NT2/D1 (cell line): ENCODE results near the gene MYO7A.

Experiments used
- DNase-seq: peaks from one replicate; pipeline ENCODE4 v3.0.0-alpha.2; 2011; ENCODE audit warnings: low read depth, low spot score
- H3K27me3 ChIP-seq: 2 replicates; pipeline ENCODE4 v1.6.0; 2011; ENCODE audit warnings: mild to moderate bottlenecking; ENCODE audit not compliant: insufficient read length, insufficient read depth
- H3K36me3 ChIP-seq: 2 replicates; pipeline ENCODE4 v1.6.1; 2011; ENCODE audit warnings: mild to moderate bottlenecking, low read length, mixed read lengths; ENCODE audit not compliant: insufficient read depth, insufficient read length
- H3K4me1 ChIP-seq: 2 replicates; pipeline ENCODE4 v1.5.1; 2011; ENCODE audit not compliant: insufficient read depth, insufficient read length
- H3K4me3 ChIP-seq: 2 replicates; pipeline ENCODE4 v1.5.1; 2011; ENCODE audit warnings: low read depth; ENCODE audit not compliant: insufficient read length
- H3K9ac ChIP-seq: 2 replicates; pipeline ENCODE4 v1.6.0; 2011; ENCODE audit warnings: low read depth; ENCODE audit not compliant: insufficient read length
- H3K9me3 ChIP-seq: 2 replicates; pipeline ENCODE4 v1.5.1; 2011; ENCODE audit warnings: mild to moderate bottlenecking, low read length; ENCODE audit not compliant: insufficient read depth
- SUZ12 ChIP-seq: IDR thresholded peaks from 2 replicates; pipeline ENCODE4 v1.6.1; 2011; ENCODE audit not compliant: insufficient read length, insufficient read depth; ENCODE audit errors: extremely low read depth
- YY1 ChIP-seq: IDR thresholded peaks from 2 replicates; pipeline ENCODE4 v1.6.1; 2011; ENCODE audit not compliant: insufficient read length, insufficient read depth
- ZNF274 ChIP-seq: IDR thresholded peaks from 2 replicates; pipeline ENCODE4 v1.6.1; 2011; ENCODE audit warnings: mild to moderate bottlenecking, low read depth, low read length

MYO7A gene

GRCh38 chr11:77150836-77151235 is 22.8 kb downstream of the MYO7A start:
- H3K36me3 ChIP-seq, result no peaks in the 10 kb centered on the region
- H3K4me3 ChIP-seq, result no peak overlapping the region
- H3K27me3 ChIP-seq, result no peaks in the 10 kb centered on the region
- no peak for DNase-seq
- TF ChIP-seq SUZ12, result no peak
- TF ChIP-seq ZNF274, result no peak
- TF ChIP-seq YY1, result no peak
- H3K9ac ChIP-seq, result no peak overlapping the region
- no peaks in the 10 kb centered on the region for H3K9me3 ChIP-seq
- peaks cover 8% of the 10 kb centered on the region for H3K4me1 ChIP-seq

GRCh38 chr11:77151804-77152509 is 23.9 kb downstream of the MYO7A start:
- Histone ChIP-seq H3K36me3 (no peaks in the 10 kb centered on the region), H3K4me1 (peaks cover 8% of the 10 kb centered on the region), H3K27me3 (no peaks in the 10 kb centered on the region), H3K4me3 (no peak overlapping the region), H3K9ac (no peak overlapping the region), H3K9me3 (no peaks in the 10 kb centered on the region)
- TF ChIP-seq ZNF274 (no peak), SUZ12 (no peak), YY1 (no peak)
- no peak for DNase-seq

- Histone ChIP-seq H3K36me3 (no peaks in the 10 kb centered on the region), H3K4me3 (no peak overlapping the region), H3K27me3 (no peaks in the 10 kb centered on the region), H3K4me1 (peaks cover 8% of the 10 kb centered on the region), H3K9me3 (no peaks in the 10 kb centered on the region), H3K9ac (no peak overlapping the region)
- TF ChIP-seq YY1 (no peak), ZNF274 (no peak), SUZ12 (no peak)
- DNase-seq, result no peak
Observed at GRCh38 chr11:77152846-77153245, 24.8 kb downstream of the MYO7A start.

- TF ChIP-seq SUZ12, result no peak
- TF ChIP-seq ZNF274, result no peak
- TF ChIP-seq YY1, result no peak
- Histone ChIP-seq H3K9me3 (no peaks in the 10 kb centered on the region), H3K4me1 (peaks cover 6% of the 10 kb centered on the region), H3K27me3 (no peaks in the 10 kb centered on the region), H3K9ac (no peak overlapping the region), H3K36me3 (no peaks in the 10 kb centered on the region), H3K4me3 (no peak overlapping the region)
- DNase-seq, result no peak
Observed at GRCh38 chr11:77153276-77154185, 25.5 kb downstream of the MYO7A start.

GRCh38 chr11:77154381-77155081 is 26.5 kb downstream of the MYO7A start:
- Histone ChIP-seq H3K4me1 (peaks cover 5% of the 10 kb centered on the region), H3K36me3 (no peaks in the 10 kb centered on the region), H3K9me3 (no peaks in the 10 kb centered on the region), H3K27me3 (no peaks in the 10 kb centered on the region), H3K4me3 (no peak overlapping the region), H3K9ac (no peak overlapping the region)
- TF ChIP-seq SUZ12, result no peak
- no peak for TF ChIP-seq ZNF274
- TF ChIP-seq YY1, result no peak
- DNase-seq, result no peak

- no peak overlapping the region for H3K4me3 ChIP-seq
- H3K9ac ChIP-seq, result no peak overlapping the region
- DNase-seq, result no peak
- TF ChIP-seq ZNF274, result no peak
- TF ChIP-seq YY1, result no peak
- no peak for TF ChIP-seq SUZ12
- H3K27me3 ChIP-seq, result no peaks in the 10 kb centered on the region
- no peaks in the 10 kb centered on the region for H3K36me3 ChIP-seq
- H3K4me1 ChIP-seq, result no peaks in the 10 kb centered on the region
- H3K9me3 ChIP-seq, result no peaks in the 10 kb centered on the region
Observed at GRCh38 chr11:77155082-77155475, 27.0 kb downstream of the MYO7A start.

GRCh38 chr11:77155556-77156130 is 27.6 kb downstream of the MYO7A start:
- no peaks in the 10 kb centered on the region for H3K36me3 ChIP-seq
- H3K4me1 ChIP-seq, result no peaks in the 10 kb centered on the region
- H3K4me3 ChIP-seq, result no peak overlapping the region
- DNase-seq, result no peak
- H3K9ac ChIP-seq, result no peak overlapping the region
- no peaks in the 10 kb centered on the region for H3K27me3 ChIP-seq
- no peaks in the 10 kb centered on the region for H3K9me3 ChIP-seq
- TF ChIP-seq YY1 (no peak), SUZ12 (no peak), ZNF274 (no peak)
